KMS-11 (cell line): ENCODE data around the gene GALNT2.

ENCODE experiments used
- H2AFZ ChIP-seq: fragments of 200-600 bp; sonication (generic); 2 replicates; pipeline ENCODE4 v1.6.1; 2016; ENCODE audit warnings: antibody characterized with exemption, mixed run types, low read depth
- H3K27ac ChIP-seq: fragments of 200-600 bp; sonication (generic); 2 replicates; pipeline ENCODE4 v1.6.1; 2016; ENCODE audit warnings: mild to moderate bottlenecking, mixed run types
- H3K27me3 ChIP-seq: fragments of 200-600 bp; sonication (generic); 2 replicates; pipeline ENCODE4 v1.6.1; 2017; ENCODE audit warnings: mild to moderate bottlenecking, low read depth, mixed run types, moderate library complexity; ENCODE audit not compliant: insufficient read depth
- H3K36me3 ChIP-seq: fragments of 200-600 bp; sonication (generic); 2 replicates; pipeline ENCODE4 v1.6.1; 2017; ENCODE audit warnings: mild to moderate bottlenecking, mixed run types; ENCODE audit not compliant: insufficient read depth
- H3K4me1 ChIP-seq: fragments of 200-600 bp; sonication (generic); 2 replicates; pipeline ENCODE4 v1.6.1; 2016; ENCODE audit warnings: mild to moderate bottlenecking, low read depth, mixed run types; ENCODE audit not compliant: poor library complexity, severe bottlenecking
- H3K4me2 ChIP-seq: fragments of 200-600 bp; sonication (generic); 2 replicates; pipeline ENCODE4 v1.7.0; 2016; ENCODE audit warnings: mild to moderate bottlenecking, mixed run types
- H3K4me3 ChIP-seq: fragments of 200-600 bp; sonication (generic); IDR thresholded peaks from 2 replicates; pipeline ENCODE4 v1.6.1; 2017; ENCODE audit warnings: low read depth, low read length, mixed read lengths; ENCODE audit not compliant: insufficient read depth
- H3K79me2 ChIP-seq: fragments of 200-600 bp; sonication (generic); 2 replicates; pipeline ENCODE4 v1.6.1; 2016; ENCODE audit warnings: low read depth, mixed run types; ENCODE audit not compliant: insufficient read depth
- H3K9ac ChIP-seq: fragments of 200-600 bp; sonication (generic); 2 replicates; pipeline ENCODE4 v1.6.1; 2016; ENCODE audit warnings: mild to moderate bottlenecking, mixed run types
- H4K20me1 ChIP-seq: fragments of 200-600 bp; sonication (generic); 2 replicates; pipeline ENCODE4 v1.6.1; 2016; ENCODE audit warnings: mild to moderate bottlenecking, mixed run types; ENCODE audit not compliant: insufficient read depth
- CTCF ChIP-seq: fragments of 200-600 bp; sonication (generic); conservative IDR thresholded peaks from 2 replicates; pipeline ENCODE4 v1.6.1; 2017; ENCODE audit warnings: low read depth, mild to moderate bottlenecking, antibody characterized with exemption, low read length, moderate library complexity, mixed read lengths

The GALNT2 gene

GRCh38 chr1:230211436-230212145, 144.6 kb downstream of the GALNT2 start:
- Histone ChIP-seq H3K27ac (no peak overlapping the region), H3K27me3 (no peaks in the 10 kb centered on the region), H3K4me3 (no peak overlapping the region), H2AFZ (no peak overlapping the region), H3K4me1 (peaks cover 30% of the 10 kb centered on the region), H4K20me1 (no peaks in the 10 kb centered on the region), H3K4me2 (no peak overlapping the region), H3K9ac (no peak overlapping the region), H3K79me2 (peaks cover 32% of the 10 kb centered on the region), H3K36me3 (no peaks in the 10 kb centered on the region)
- TF ChIP-seq CTCF = no peak

GRCh38 chr1:230212405-230212936, 145.4 kb downstream of the GALNT2 start:
- Histone ChIP-seq H3K9ac (no peak overlapping the region), H3K36me3 (no peaks in the 10 kb centered on the region), H3K27me3 (no peaks in the 10 kb centered on the region), H3K4me1 (peaks cover 30% of the 10 kb centered on the region), H2AFZ (no peak overlapping the region), H3K27ac (no peak overlapping the region), H3K79me2 (peaks cover 36% of the 10 kb centered on the region), H4K20me1 (no peaks in the 10 kb centered on the region), H3K4me3 (no peak overlapping the region), H3K4me2 (no peak overlapping the region)
- TF ChIP-seq CTCF = no peak

DNA sequence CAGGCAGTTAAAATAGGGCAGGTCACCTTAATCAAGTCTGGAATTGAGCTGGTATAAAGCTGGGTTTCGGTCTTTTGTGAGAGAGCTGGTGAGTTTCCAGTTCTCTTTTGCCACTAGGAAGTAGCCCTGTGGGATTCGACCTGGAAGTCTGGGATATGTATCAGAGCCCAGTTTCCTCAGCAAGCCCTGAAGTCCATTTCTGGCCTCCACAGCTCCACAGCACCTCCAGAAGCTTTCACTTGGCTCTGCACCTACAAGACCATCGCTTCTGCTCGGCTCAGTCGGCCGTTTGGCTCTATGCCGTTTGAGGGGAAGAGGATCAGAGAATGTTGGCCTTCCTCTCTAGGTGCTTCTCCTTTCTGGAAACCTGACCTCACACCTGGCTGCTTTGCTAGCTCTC, 148.0 kb downstream of the GALNT2 start:
- H2AFZ ChIP-seq = no peak overlapping the region
- no peaks in the 10 kb centered on the region for H3K36me3 ChIP-seq
- no peak overlapping the region for H3K4me3 ChIP-seq
- H3K79me2 ChIP-seq = peaks cover 44% of the 10 kb centered on the region
- H3K27ac ChIP-seq = no peak overlapping the region
- peaks cover 30% of the 10 kb centered on the region for H3K4me1 ChIP-seq
- TF ChIP-seq CTCF = no peak
- H4K20me1 ChIP-seq = no peaks in the 10 kb centered on the region
- H3K9ac ChIP-seq = no peak overlapping the region
- H3K4me2 ChIP-seq = no peak overlapping the region
- no peaks in the 10 kb centered on the region for H3K27me3 ChIP-seq

GRCh38 chr1:230215529-230215928, 148.5 kb downstream of the GALNT2 start:
- no peak overlapping the region for H3K9ac ChIP-seq
- H3K4me1 ChIP-seq = peaks cover 30% of the 10 kb centered on the region
- H3K27ac ChIP-seq = no peak overlapping the region
- H4K20me1 ChIP-seq = no peaks in the 10 kb centered on the region
- no peak overlapping the region for H3K4me3 ChIP-seq
- no peak overlapping the region for H3K4me2 ChIP-seq
- no peak overlapping the region for H2AFZ ChIP-seq
- H3K79me2 ChIP-seq = peaks cover 44% of the 10 kb centered on the region
- no peaks in the 10 kb centered on the region for H3K27me3 ChIP-seq
- H3K36me3 ChIP-seq = no peaks in the 10 kb centered on the region
- no peak for TF ChIP-seq CTCF
